HCT116 (cell line): ENCODE results near the gene ZNF317. TPM values are rescaled to one million over a fixed set of nuclear protein-coding genes. Genes with fewer than 3 reads are reported as not detected.

Experiments used
- ATAC-seq: fragments of 200-7000 bp; cut with Tn5 transposase; 2 replicates; pipeline ENCODE4 v1.9.1; 2020; ENCODE audit warnings: mild to moderate bottlenecking, moderate library complexity
- BruUV-seq: library from RNA; stranded (reverse); fragments of 400-500 nt; replicated peaks from 2 replicates; lab custom pipeline; 2021; lab: Mats Ljungman, UMichigan
- CTCF ChIA-PET: fragments of 300-600 bp; sonication (Branson Sonifier 250); formaldehyde crosslinking; loops from one replicate; lab custom pipeline; 2021; ENCODE audit warnings: antibody characterized with exemption; lab: Charles Lee
- POLR2A ChIA-PET: fragments of 300-600, 350-600 bp; sonication (Branson Sonifier 250); formaldehyde crosslinking; loops from one replicate; lab custom pipeline; 2021; ENCODE audit warnings: antibody characterized with exemption; lab: Charles Lee
- RAD21 ChIA-PET, 2 experiments: fragments of 300-600 bp; sonication (Branson Sonifier 250); formaldehyde crosslinking; loops; one replicate each; lab custom pipeline; 2023; ENCODE audit warnings: low total read pairs in 2 of 2; ENCODE audit not compliant: uncharacterized antibody in 2 of 2, unreplicated experiment in 2 of 2, low non-redundant PET in 1 of 2; lab: Charles Lee
- DNase-seq: peaks from one replicate; pipeline ENCODE4 v3.0.0-alpha.2; 2010; ENCODE audit warnings: low read depth, low spot score
- H2AFZ ChIP-seq: fragments of 200-600 bp; shearing (Covaris generic), sonication (generic); 2 replicates; pipeline ENCODE4 v1.6.1; 2017; ENCODE audit warnings: low read depth, mixed run types, mixed read lengths, antibody characterized with exemption, low read length; ENCODE audit not compliant: poor library complexity, severe bottlenecking
- H3K27ac ChIP-seq: 2 replicates; pipeline ENCODE4 v1.5.1; 2012; ENCODE audit warnings: low read depth, low read length
- H3K27me3 ChIP-seq: fragments of 200-600 bp; sonication (generic); 2 replicates; pipeline ENCODE4 v1.6.1; 2016; ENCODE audit warnings: mixed run types, low read length, mixed read lengths; ENCODE audit not compliant: insufficient read depth
- H3K36me3 ChIP-seq, 2 experiments: fragments of 200-500 bp in 1 of 2; fragments of 200-600 bp in 1 of 2; sonication (Bioruptor generic) in 1 of 2; sonication (generic) in 1 of 2; 2 replicates each; pipeline versions ENCODE4 v1.5.1 to v1.6.1; 2014 to 2016; ENCODE audit warnings: low read length in 2 of 2, inconsistent platforms in 1 of 2, mixed read lengths in 1 of 2, mixed run types in 1 of 2; ENCODE audit not compliant: insufficient read depth in 2 of 2, control insufficient read depth in 1 of 2
- H3K4me1 ChIP-seq, 2 experiments: fragments of 200-600 bp in 1 of 2; sonication (generic) in 1 of 2; 2 replicates each; pipeline versions ENCODE4 v1.5.1 to v1.6.1; 2012 to 2017; ENCODE audit warnings: low read length in 2 of 2, inconsistent platforms in 1 of 2, mild to moderate bottlenecking in 1 of 2, mixed read lengths in 1 of 2, mixed run types in 1 of 2, moderate library complexity in 1 of 2; ENCODE audit not compliant: insufficient read depth in 2 of 2, control insufficient read depth in 1 of 2
- H3K4me2 ChIP-seq: fragments of 200-600 bp; sonication (generic); 2 replicates; pipeline ENCODE4 v1.6.1; 2017; ENCODE audit warnings: mixed run types, low read length, mixed read lengths
- H3K4me3 ChIP-seq, 2 experiments: fragments of 200-600 bp in 1 of 2; sonication (generic) in 1 of 2; replicated peaks in 1 of 2; 2 replicates each; pipeline ENCODE4 v1.5.1; 2011 to 2016; ENCODE audit warnings: low read length in 2 of 2, control low read depth in 1 of 2, low read depth in 1 of 2, mild to moderate bottlenecking in 1 of 2, mixed read lengths in 1 of 2, mixed run types in 1 of 2
- H3K79me2 ChIP-seq: fragments of 200-600 bp; sonication (generic); 2 replicates; pipeline ENCODE4 v1.6.1; 2017; ENCODE audit warnings: mild to moderate bottlenecking, mixed run types, low read length, moderate library complexity, mixed read lengths; ENCODE audit not compliant: insufficient read depth
- H3K9ac ChIP-seq: fragments of 200-600 bp; sonication (generic); 2 replicates; pipeline ENCODE4 v1.6.1; 2016; ENCODE audit warnings: low read length, mixed read lengths
- H3K9me2 ChIP-seq: fragments of 200-600 bp; sonication (generic), shearing (Covaris generic); 2 replicates; pipeline ENCODE4 v1.6.1; 2017; ENCODE audit warnings: mixed run types, mild to moderate bottlenecking, moderate library complexity; ENCODE audit not compliant: insufficient read depth
- H3K9me3 ChIP-seq, 2 experiments: fragments of 200-500 bp in 1 of 2; fragments of 200-600 bp in 1 of 2; sonication (Bioruptor generic) in 1 of 2; sonication (generic) in 1 of 2; 2 replicates each; pipeline ENCODE4 v1.6.1; 2014 to 2017; ENCODE audit warnings: low read length in 2 of 2, mixed read lengths in 2 of 2, inconsistent platforms in 1 of 2, low read depth in 1 of 2, mild to moderate bottlenecking in 1 of 2, mixed run types in 1 of 2, moderate library complexity in 1 of 2; ENCODE audit not compliant: control insufficient read depth in 1 of 2, insufficient read depth in 1 of 2
- H4K20me1 ChIP-seq: fragments of 200-600 bp; sonication (generic), shearing (Covaris generic); 2 replicates; pipeline ENCODE4 v1.6.1; 2017; ENCODE audit warnings: mixed run types, mild to moderate bottlenecking, moderate library complexity; ENCODE audit not compliant: insufficient read depth
- RAD21 ChIP-seq: IDR thresholded peaks from 2 replicates; pipeline ENCODE4 v1.6.1; 2012; ENCODE audit warnings: low read depth, mild to moderate bottlenecking
- intact Hi-C: fragments of 100-400 bp; cut with micrococcal nuclease; formaldehyde crosslinking; loops from 2 replicates; pipeline ENCODE4 v1.10.0; 2022
- total RNA-seq: library from RNA; stranded (reverse); gene quantifications from one replicate; pipeline ENCODE4 v1.2.1, GENCODE V29; 2021; ENCODE audit not compliant: unreplicated experiment
- TF ChIP-seq, protein P1 (sequence below): IDR thresholded peaks from 2 replicates; pipeline ENCODE4 v1.6.1; 2012; ENCODE audit warnings: low read depth
- TF ChIP-seq, protein P2 (sequence below), 3 experiments: fragments of 200-600 bp in 1 of 3; sonication (generic) in 1 of 3; IDR thresholded peaks in 2 of 3; conservative IDR thresholded peaks in 1 of 3; 2 replicates each; pipeline ENCODE4 v1.5.1; 2012 to 2017; ENCODE audit warnings: low read depth in 2 of 3, low read length in 2 of 3, antibody characterized with exemption in 1 of 3, borderline replicate concordance in 1 of 3, control low read depth in 1 of 3, mild to moderate bottlenecking in 1 of 3, mixed read lengths in 1 of 3, mixed run types in 1 of 3, moderate library complexity in 1 of 3; ENCODE audit not compliant: insufficient read depth in 1 of 3

The ZNF317 gene
- total RNA-seq, 1 experiment from 2014 or later: 39.8 TPM

DNA sequence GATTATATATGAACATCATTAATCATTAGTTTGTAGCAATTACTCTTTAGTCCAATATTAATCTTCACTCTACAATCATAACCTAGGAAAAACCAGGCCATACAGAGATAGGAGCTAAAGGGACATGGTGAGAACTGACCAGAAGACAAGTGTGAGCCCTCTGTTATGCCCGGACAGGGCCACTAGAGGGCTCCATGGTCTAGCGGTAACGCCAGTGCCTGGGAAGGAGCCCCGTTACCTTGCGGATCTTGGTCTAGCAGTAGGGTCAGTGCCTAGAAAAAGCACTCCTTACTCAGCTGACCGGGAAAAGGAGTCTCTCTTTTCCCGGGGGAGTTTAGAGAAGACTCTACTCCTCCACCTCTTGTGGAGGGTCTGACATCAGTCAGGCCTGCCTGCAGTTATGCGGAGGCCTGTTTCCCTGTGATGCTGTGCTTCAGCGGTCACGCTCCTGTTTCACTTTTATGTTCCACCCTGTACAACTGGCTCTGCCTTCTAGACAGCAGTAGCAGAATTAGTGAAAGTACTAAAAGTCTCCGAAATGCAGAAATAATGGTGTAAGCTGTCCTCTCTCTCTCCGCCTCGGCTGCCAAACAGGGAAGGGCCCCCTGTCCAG, 65.4 kb downstream of the ZNF317 start:
- Histone ChIP-seq H3K36me3 (no peaks in the 10 kb centered on the region), H3K4me1 (no peaks in the 10 kb centered on the region), H3K79me2 (no peaks in the 10 kb centered on the region), H3K4me2 (no peak overlapping the region), H3K9me3 (no peaks in the 10 kb centered on the region), H3K4me3 (no peak overlapping the region), H3K9me2 (no peaks in the 10 kb centered on the region), H3K9ac (no peak overlapping the region), H3K27ac (no peak overlapping the region), H3K27me3 (no peaks in the 10 kb centered on the region), H2AFZ (no peak overlapping the region), H4K20me1 (no peaks in the 10 kb centered on the region)
- DNase-seq (peak; percentile 34), ATAC-seq (peak; percentile 85)
- RAD21 ChIA-PET: interaction anchor here in 1 of 2 experiments (0.6 to 1.5 kb wide), 2 partner anchors 590 to 624 kb away, joined by 3 to 4 read pairs; no protein-coding TSS in a partner anchor
- POLR2A ChIA-PET: interaction anchor here (1.3 kb wide), 1 partner anchor 17 kb away, joined by 3 read pairs; no protein-coding TSS in a partner anchor
- no TSS peak for BruUV-seq
- intact Hi-C loops: loop anchor here (1.0 to 10.0 kb wide), 4 partner anchors 229 to 642 kb away; partner anchors contain the start of gene ZNF266
- CTCF ChIA-PET: interaction anchor here (0.6 to 1.2 kb wide), 10 partner anchors 16 to 710 kb away, joined by 3 to 7 read pairs (median 4); partner anchors contain the start of gene ZNF121
- TF ChIP-seq, protein P1, sequence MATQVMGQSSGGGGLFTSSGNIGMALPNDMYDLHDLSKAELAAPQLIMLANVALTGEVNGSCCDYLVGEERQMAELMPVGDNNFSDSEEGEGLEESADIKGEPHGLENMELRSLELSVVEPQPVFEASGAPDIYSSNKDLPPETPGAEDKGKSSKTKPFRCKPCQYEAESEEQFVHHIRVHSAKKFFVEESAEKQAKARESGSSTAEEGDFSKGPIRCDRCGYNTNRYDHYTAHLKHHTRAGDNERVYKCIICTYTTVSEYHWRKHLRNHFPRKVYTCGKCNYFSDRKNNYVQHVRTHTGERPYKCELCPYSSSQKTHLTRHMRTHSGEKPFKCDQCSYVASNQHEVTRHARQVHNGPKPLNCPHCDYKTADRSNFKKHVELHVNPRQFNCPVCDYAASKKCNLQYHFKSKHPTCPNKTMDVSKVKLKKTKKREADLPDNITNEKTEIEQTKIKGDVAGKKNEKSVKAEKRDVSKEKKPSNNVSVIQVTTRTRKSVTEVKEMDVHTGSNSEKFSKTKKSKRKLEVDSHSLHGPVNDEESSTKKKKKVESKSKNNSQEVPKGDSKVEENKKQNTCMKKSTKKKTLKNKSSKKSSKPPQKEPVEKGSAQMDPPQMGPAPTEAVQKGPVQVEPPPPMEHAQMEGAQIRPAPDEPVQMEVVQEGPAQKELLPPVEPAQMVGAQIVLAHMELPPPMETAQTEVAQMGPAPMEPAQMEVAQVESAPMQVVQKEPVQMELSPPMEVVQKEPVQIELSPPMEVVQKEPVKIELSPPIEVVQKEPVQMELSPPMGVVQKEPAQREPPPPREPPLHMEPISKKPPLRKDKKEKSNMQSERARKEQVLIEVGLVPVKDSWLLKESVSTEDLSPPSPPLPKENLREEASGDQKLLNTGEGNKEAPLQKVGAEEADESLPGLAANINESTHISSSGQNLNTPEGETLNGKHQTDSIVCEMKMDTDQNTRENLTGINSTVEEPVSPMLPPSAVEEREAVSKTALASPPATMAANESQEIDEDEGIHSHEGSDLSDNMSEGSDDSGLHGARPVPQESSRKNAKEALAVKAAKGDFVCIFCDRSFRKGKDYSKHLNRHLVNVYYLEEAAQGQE: no peak
- TF ChIP-seq, protein P2, sequence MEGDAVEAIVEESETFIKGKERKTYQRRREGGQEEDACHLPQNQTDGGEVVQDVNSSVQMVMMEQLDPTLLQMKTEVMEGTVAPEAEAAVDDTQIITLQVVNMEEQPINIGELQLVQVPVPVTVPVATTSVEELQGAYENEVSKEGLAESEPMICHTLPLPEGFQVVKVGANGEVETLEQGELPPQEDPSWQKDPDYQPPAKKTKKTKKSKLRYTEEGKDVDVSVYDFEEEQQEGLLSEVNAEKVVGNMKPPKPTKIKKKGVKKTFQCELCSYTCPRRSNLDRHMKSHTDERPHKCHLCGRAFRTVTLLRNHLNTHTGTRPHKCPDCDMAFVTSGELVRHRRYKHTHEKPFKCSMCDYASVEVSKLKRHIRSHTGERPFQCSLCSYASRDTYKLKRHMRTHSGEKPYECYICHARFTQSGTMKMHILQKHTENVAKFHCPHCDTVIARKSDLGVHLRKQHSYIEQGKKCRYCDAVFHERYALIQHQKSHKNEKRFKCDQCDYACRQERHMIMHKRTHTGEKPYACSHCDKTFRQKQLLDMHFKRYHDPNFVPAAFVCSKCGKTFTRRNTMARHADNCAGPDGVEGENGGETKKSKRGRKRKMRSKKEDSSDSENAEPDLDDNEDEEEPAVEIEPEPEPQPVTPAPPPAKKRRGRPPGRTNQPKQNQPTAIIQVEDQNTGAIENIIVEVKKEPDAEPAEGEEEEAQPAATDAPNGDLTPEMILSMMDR (IDR thresholded peaks at IDR 0.05 in 2 of 3, conservative IDR thresholded peaks at IDR 0.05 in 1 of 3; ENCODE audit: borderline replicate concordance in 1 of 3, insufficient read depth in 1 of 3, low read depth in 2 of 3, low read length in 2 of 3): peak; percentile 47 to 83 (median 76); a peak in 5 of 6 replicates
- peak; percentile 82 for TF ChIP-seq RAD21
- TF ChIP-seq, all 23 proteins: peak for 2

Other genes starting within 250 kb of the ZNF317 start
- 0.12 TPM for gene MUC16, start 130.0 kb upstream of the ZNF317 start, total RNA-seq
- gene OR1M1, start 53.3 kb upstream of the ZNF317 start, total RNA-seq: not detected
- gene OR7G2, start 32.9 kb upstream of the ZNF317 start, total RNA-seq: not detected
- not detected for gene OR7G1, start 24.6 kb upstream of the ZNF317 start, total RNA-seq
- gene OR7G3, start 13.4 kb upstream of the ZNF317 start, total RNA-seq: not detected
- 0.07 TPM for gene OR7D2, start 38.6 kb downstream of the ZNF317 start, total RNA-seq
- gene OR7D4, start 79.2 kb downstream of the ZNF317 start, total RNA-seq: not detected
- gene OR7E24, start 110.5 kb downstream of the ZNF317 start, total RNA-seq: not detected
- 7.8 TPM for gene ZNF699, start 169.4 kb downstream of the ZNF317 start, total RNA-seq
- gene ZNF559, start 183.8 kb downstream of the ZNF317 start, total RNA-seq: 10.9 TPM
- 1.2 TPM for gene ZNF177, start 222.6 kb downstream of the ZNF317 start, total RNA-seq